DOHH2 (cell line): ENCODE data around the gene RPL35.

Source experiments
- CTCF ChIP-seq: fragments of 200-600 bp; sonication (generic); IDR thresholded peaks from one replicate; pipeline ENCODE4 v1.5.1; 2014; ENCODE audit warnings: antibody characterized with exemption, mild to moderate bottlenecking, low read depth, low read length; ENCODE audit not compliant: poor library complexity, severe bottlenecking
- EZH2phosphoT487 ChIP-seq: fragments of 200-600 bp; sonication (generic); IDR thresholded peaks from 2 replicates; pipeline ENCODE4 v1.6.1; 2017; ENCODE audit warnings: borderline replicate concordance, mild to moderate bottlenecking, antibody characterized with exemption, low read length, moderate library complexity, mixed read lengths

- TF ChIP-seq CTCF (no peak), EZH2phosphoT487 (no peak)
These were observed 15.4 kb upstream of the RPL35 start for GRCh38 chr9:124877021-124877782.
